HEK293T (cell line): ENCODE results near the gene APCDD1.

Experiments used
- CTCF ChIA-PET: fragments of 350-600 bp; formaldehyde crosslinking; extraction: SDS; loops from one replicate; lab custom pipeline; 2021; ENCODE audit warnings: antibody characterized with exemption, inconsistent platforms; lab: Yijun Ruan, JAX
- POLR2A ChIA-PET: fragments of 350-600 bp; formaldehyde crosslinking; extraction: SDS; loops from one replicate; lab custom pipeline; 2020; ENCODE audit warnings: antibody characterized with exemption, inconsistent platforms; lab: Yijun Ruan, JAX
- DNase-seq: peaks from one replicate; pipeline ENCODE4 v3.0.0; 2012; ENCODE audit warnings: mixed read lengths; ENCODE audit errors: extremely low spot score
- ARNT ChIP-seq: fragments of 450-650 bp; IDR thresholded peaks from 2 replicates; pipeline ENCODE4 v1.6.1; 2017; ENCODE audit warnings: mild to moderate bottlenecking
- BHLHE40 ChIP-seq: fragments of 450-650 bp; IDR thresholded peaks from 2 replicates; pipeline ENCODE4 v1.6.1; 2016; ENCODE audit warnings: mild to moderate bottlenecking, moderate library complexity, borderline replicate concordance
- CTBP1 ChIP-seq: fragments of 450-650 bp; IDR thresholded peaks from 2 replicates; pipeline ENCODE4 v1.6.1; 2016; ENCODE audit warnings: borderline replicate concordance
- ELF4 ChIP-seq: fragments of 450-650 bp; IDR thresholded peaks from 2 replicates; pipeline ENCODE4 v1.6.1; 2017; ENCODE audit warnings: antibody characterized with exemption
- FOXA1 ChIP-seq: fragments of 450-650 bp; IDR thresholded peaks from 2 replicates; pipeline ENCODE4 v1.6.1; 2016; ENCODE audit warnings: mild to moderate bottlenecking
- FOXK2 ChIP-seq: fragments of 450-650 bp; IDR thresholded peaks from 2 replicates; pipeline ENCODE4 v1.6.1; 2016; ENCODE audit warnings: mild to moderate bottlenecking
- FOXM1 ChIP-seq: fragments of 450-650 bp; IDR thresholded peaks from 2 replicates; pipeline ENCODE4 v1.6.1; 2017; ENCODE audit warnings: mild to moderate bottlenecking, borderline replicate concordance
- HDGF ChIP-seq: fragments of 450-650 bp; IDR thresholded peaks from 2 replicates; pipeline ENCODE4 v1.6.1; 2017; ENCODE audit warnings: antibody characterized with exemption, borderline replicate concordance
- L3MBTL2 ChIP-seq: fragments of 450-650 bp; conservative IDR thresholded peaks from 2 replicates; pipeline ENCODE4 v1.6.1; 2016; ENCODE audit warnings: mild to moderate bottlenecking
- LEF1 ChIP-seq: fragments of 450-650 bp; IDR thresholded peaks from 2 replicates; pipeline ENCODE4 v1.6.1; 2017; ENCODE audit warnings: mild to moderate bottlenecking, borderline replicate concordance
- NFRKB ChIP-seq: fragments of 450-650 bp; IDR thresholded peaks from 2 replicates; pipeline ENCODE4 v1.6.1; 2016; ENCODE audit warnings: mild to moderate bottlenecking, moderate library complexity
- SP1 ChIP-seq: fragments of 450-650 bp; IDR thresholded peaks from 2 replicates; pipeline ENCODE4 v1.6.1; 2017
- SUZ12 ChIP-seq: fragments of 450-650 bp; IDR thresholded peaks from 2 replicates; pipeline ENCODE4 v1.6.1; 2016; ENCODE audit warnings: mild to moderate bottlenecking
- TARDBP ChIP-seq: fragments of 450-650 bp; IDR thresholded peaks from 2 replicates; pipeline ENCODE4 v1.6.1; 2016
- ZNF384 ChIP-seq: fragments of 450-650 bp; IDR thresholded peaks from 2 replicates; pipeline ENCODE4 v1.6.1; 2016
- TF ChIP-seq, protein P1 (sequence below): fragments of 450-650 bp; IDR thresholded peaks from 2 replicates; pipeline ENCODE4 v1.6.1; 2016

APCDD1 gene

DNA sequence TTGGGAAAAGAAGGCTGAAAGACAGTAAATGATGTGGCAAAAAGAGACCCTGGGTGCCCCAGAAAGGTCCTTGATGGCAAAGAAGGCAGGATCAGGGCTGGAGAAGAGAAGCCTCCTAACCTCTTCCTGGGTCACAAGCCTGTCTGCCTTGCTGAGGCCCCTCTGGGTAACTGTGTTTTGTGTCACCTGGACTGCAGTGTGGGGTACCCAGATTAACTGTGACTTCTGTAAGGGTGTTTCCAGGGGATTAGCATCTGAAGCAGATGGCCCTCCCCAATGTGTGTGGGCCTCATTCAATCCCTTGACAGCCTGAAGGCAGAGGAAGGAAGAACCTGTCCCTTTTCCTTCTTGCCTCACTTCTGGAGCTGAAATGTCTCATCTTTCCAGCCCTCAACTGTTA, 35.6 kb upstream of the APCDD1 start:
- ChIA-PET POLR2A (no interaction called here), CTCF (no interaction called here)
- TF ChIP-seq FOXK2 (no peak), ARNT (no peak), FOXM1 (no peak), NFRKB (no peak), CTBP1 (no peak), BHLHE40 (no peak), FOXA1 (no peak), SUZ12 (no peak), HDGF (no peak), LEF1 (no peak), ELF4 (no peak), L3MBTL2 (no peak), ZNF384 (no peak), SP1 (no peak), TARDBP (no peak)
- TF ChIP-seq, protein P1, sequence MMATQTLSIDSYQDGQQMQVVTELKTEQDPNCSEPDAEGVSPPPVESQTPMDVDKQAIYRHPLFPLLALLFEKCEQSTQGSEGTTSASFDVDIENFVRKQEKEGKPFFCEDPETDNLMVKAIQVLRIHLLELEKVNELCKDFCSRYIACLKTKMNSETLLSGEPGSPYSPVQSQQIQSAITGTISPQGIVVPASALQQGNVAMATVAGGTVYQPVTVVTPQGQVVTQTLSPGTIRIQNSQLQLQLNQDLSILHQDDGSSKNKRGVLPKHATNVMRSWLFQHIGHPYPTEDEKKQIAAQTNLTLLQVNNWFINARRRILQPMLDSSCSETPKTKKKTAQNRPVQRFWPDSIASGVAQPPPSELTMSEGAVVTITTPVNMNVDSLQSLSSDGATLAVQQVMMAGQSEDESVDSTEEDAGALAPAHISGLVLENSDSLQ, result no peak
- DNase-seq, result no peak

DNA sequence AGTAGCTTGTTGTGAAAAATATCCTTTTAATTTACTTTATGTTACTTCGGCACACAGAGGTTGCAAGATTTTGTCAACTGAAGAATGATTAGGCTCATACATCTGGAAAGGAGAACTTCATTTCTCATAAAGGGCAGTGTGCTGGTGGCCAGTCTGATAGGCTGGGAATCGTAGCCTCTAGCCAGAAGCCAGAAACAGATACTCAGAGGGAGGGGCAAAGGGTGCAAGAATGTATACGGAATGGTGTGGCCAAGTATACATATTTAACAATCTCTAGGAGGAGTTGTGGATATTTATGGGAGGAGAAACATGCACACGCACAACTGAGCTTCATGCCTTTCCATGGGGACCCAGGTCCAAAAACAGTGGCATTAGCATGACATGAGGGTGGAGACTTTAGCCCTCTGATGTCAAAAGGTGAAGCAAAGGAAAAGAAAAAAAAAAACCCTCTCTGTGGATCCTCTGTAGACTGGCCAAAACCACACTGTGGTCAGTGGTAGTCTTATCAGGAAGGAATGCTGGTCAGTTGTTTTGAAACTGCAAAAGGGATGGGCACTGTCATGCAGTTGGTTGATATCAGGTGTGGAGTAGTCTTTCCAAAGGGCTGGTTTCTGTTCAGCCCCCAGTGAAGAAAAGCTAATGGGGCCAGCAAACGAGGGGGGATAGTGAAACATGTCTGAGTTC, 34.9 kb upstream of the APCDD1 start:
- DNase-seq, result no peak
- CTCF ChIA-PET, result no interaction called here
- TF ChIP-seq FOXK2, result no peak
- no peak for TF ChIP-seq TARDBP
- TF ChIP-seq HDGF, result no peak
- TF ChIP-seq SUZ12, result no peak
- no peak for TF ChIP-seq L3MBTL2
- no peak for TF ChIP-seq BHLHE40
- no peak for TF ChIP-seq ARNT
- POLR2A ChIA-PET, result no interaction called here

DNA sequence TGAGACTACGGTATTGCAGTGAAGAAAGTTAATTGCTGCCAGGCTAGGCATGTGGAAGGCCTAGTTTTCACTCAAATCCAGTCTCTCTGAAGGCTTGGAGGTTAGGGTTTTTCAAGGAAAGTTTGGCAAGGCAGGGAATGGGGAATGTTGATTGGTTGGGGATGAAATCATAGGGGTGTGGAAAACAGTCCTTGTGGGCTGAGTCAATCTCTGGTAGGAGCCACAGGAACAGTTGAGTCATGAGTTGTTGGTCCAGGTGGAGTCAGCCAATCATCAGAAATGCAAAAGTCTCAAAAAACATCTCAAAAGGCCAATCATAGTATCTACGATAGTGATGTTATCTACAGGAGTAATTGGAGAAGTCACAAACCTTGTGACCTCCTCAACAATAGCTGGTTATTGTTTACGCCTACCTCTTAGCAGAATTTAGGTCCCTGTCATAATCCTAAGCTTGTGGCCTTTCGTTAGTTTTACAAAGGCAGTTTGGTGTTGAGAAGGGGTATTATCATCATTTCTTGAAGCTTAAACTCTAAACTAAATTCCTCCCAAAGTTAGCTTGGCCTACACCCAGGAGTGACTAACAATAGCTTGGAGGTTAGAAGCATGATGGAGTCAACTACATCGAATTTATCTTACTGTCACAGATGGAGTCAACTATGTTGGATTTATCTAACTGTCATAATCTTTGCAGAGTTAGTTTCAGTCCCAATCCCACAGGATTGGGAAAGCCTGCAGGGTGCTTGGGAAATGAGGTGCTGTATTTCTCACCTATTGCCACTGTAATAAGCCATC, 33.7 kb upstream of the APCDD1 start:
- CTCF ChIA-PET, result no interaction called here
- POLR2A ChIA-PET, result no interaction called here
- TF ChIP-seq HDGF, result no peak
- TF ChIP-seq ELF4, result no peak
- no peak for TF ChIP-seq NFRKB
- TF ChIP-seq, protein P1, result no peak
- TF ChIP-seq LEF1, result no peak
- TF ChIP-seq FOXM1, result no peak
- TF ChIP-seq ARNT, result no peak
- no peak for TF ChIP-seq L3MBTL2
- no peak for TF ChIP-seq FOXK2
- no peak for TF ChIP-seq SP1
- TF ChIP-seq TARDBP, result no peak
- no peak for TF ChIP-seq FOXA1
- TF ChIP-seq ZNF384, result no peak
- TF ChIP-seq BHLHE40, result no peak
- no peak for TF ChIP-seq SUZ12
- TF ChIP-seq CTBP1, result no peak
- no peak for DNase-seq

DNA sequence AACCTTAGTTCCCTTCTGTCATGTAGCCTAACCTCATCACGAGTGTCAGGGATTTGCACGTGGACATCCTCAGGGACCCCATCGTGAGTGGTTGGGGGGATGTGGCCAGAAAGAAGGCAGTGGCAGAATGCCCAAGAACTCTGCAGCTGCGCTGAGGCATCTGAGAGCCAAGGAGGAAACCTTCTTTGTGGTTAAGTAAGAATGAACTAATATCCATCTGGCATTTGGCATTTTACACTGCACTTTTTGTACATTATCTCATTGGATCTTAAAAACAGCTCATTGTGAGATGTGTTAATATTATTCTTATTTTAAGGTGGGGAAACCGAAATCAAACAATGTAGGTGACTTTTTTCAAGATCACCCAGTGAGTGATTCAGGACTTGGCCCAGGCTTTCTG, 32.6 kb upstream of the APCDD1 start:
- CTCF ChIA-PET, result no interaction called here
- DNase-seq, result no peak
- TF ChIP-seq HDGF, result no peak
- TF ChIP-seq NFRKB, result no peak
- TF ChIP-seq SUZ12, result no peak
- TF ChIP-seq FOXA1, result no peak
- TF ChIP-seq BHLHE40, result no peak
- TF ChIP-seq ZNF384, result no peak
- TF ChIP-seq L3MBTL2, result no peak
- TF ChIP-seq LEF1, result no peak
- no peak for TF ChIP-seq FOXK2
- no peak for TF ChIP-seq FOXM1
- TF ChIP-seq ARNT, result no peak
- TF ChIP-seq ELF4, result no peak
- TF ChIP-seq, protein P1, result no peak
- TF ChIP-seq TARDBP, result no peak
- TF ChIP-seq CTBP1, result no peak
- POLR2A ChIA-PET, result no interaction called here

DNA sequence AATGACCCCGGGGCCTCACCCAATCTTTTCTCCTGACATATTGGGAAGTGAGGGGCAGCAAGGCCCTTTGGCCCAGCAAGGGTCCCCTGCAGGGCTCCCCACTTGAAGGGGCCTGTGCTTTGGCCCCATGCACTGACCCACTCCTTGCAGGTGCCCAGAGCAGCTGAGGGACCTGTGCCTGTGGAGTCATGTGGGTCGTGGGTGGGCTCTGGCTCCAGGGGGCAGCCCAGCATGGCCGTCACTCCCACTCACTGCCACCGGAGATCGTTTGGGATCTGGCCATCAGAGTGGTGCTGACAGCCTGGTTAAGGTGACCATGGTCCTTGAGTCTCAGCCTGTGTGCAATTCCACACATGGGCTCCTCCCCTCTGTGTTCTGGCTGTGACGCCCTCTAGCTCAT, 31.7 kb upstream of the APCDD1 start:
- no peak for DNase-seq
- TF ChIP-seq SUZ12 (no peak), CTBP1 (no peak), BHLHE40 (no peak), FOXA1 (no peak), ARNT (no peak), HDGF (no peak), LEF1 (no peak), TARDBP (no peak)
- TF ChIP-seq, protein P1, result no peak
- ChIA-PET CTCF (no interaction called here), POLR2A (no interaction called here)
